Transverse colon (tissue), 4 donors: ENCODE data around the gene NRP1. TPM values are rescaled to one million over a fixed set of nuclear protein-coding genes. Genes with fewer than 3 reads are reported as not detected.

Experiments used
- DNase-seq: peaks from one replicate; pipeline ENCODE4 v3.0.0-alpha.2; 2019
- H3K27ac ChIP-seq, 4 donors: fragments of 200-600 bp; sonication (generic); 2 replicates each; pipeline ENCODE4 v1.5.1; 2016 to 2018; ENCODE audit warnings: inconsistent platforms in 4 of 4
- H3K27me3 ChIP-seq: fragments of 200-600 bp; sonication (generic); 2 replicates; pipeline ENCODE4 v1.5.1; 2017; ENCODE audit warnings: inconsistent platforms
- H3K36me3 ChIP-seq, 4 donors: fragments of 200-600 bp; sonication (generic); 2 replicates each; pipeline ENCODE4 v1.5.1; 2017 to 2019; ENCODE audit warnings: inconsistent platforms in 4 of 4
- H3K4me1 ChIP-seq, 4 donors: fragments of 200-600 bp; sonication (generic); 2 replicates each; pipeline ENCODE4 v1.5.1; 2017 to 2020; ENCODE audit warnings: inconsistent platforms in 4 of 4
- H3K4me3 ChIP-seq, 4 donors: fragments of 200-600 bp; sonication (generic); 1 replicate in 1 of 4; 2 replicates in 3 of 4; pipeline versions ENCODE4 v1.5.1 to v1.6.1; 2017 to 2019; ENCODE audit warnings: inconsistent platforms in 4 of 4
- H3K9me3 ChIP-seq, 2 donors: fragments of 200-600 bp; sonication (generic); 2 replicates each; pipeline ENCODE4 v1.5.1; 2017 to 2019; ENCODE audit warnings: inconsistent platforms in 2 of 2
- EP300 ChIP-seq: sonication (generic); formaldehyde crosslinking; IDR thresholded peaks from one replicate; pipeline ENCODE4 v1.6.1; 2017; ENCODE audit warnings: antibody characterized with exemption, low read depth
- POLR2A ChIP-seq: fragments of 450-650 bp; IDR thresholded peaks from one replicate; pipeline ENCODE4 v1.6.1; 2016; ENCODE audit warnings: antibody characterized with exemption, mild to moderate bottlenecking, moderate library complexity
- POLR2AphosphoS5 ChIP-seq, 3 donors: sonication (generic); formaldehyde crosslinking; IDR thresholded peaks; one replicate each; pipeline ENCODE4 v1.6.1; 2016; ENCODE audit warnings: antibody characterized with exemption in 3 of 3
- WGBS, 2 donors: methylation state at CpG; one replicate each; pipeline ENCODE4 v1.1.5; 2018; ENCODE audit warnings: low coverage in 1 of 2; 5-methylcytosine and 5-hydroxymethylcytosine counted together
- in situ Hi-C, 4 donors: fragments of 200-750 bp; cut with MboI; loops; one replicate each; pipeline versions ENCODE4 v1.15.0 to v1.15.1; 2017; ENCODE audit warnings: low sequenced_read_pairs in 3 of 4, low pct_ligation_motif_present in 1 of 4, low pct_unique_long_range_greater_than_20kb in 1 of 4
- intact Hi-C: fragments of 100-400 bp; cut with DNase I; formaldehyde crosslinking; loops from one replicate; pipeline ENCODE4 v1.15.1; 2023; ENCODE audit warnings: low total_unique reads
- total RNA-seq, 4 donors: library from RNA; depleted of rRNA; stranded (reverse); fragments of >200 nt; gene quantifications; one replicate each; pipeline ENCODE4 v1.1.0, GENCODE V29; 2016
- TF ChIP-seq, protein P1 (sequence below), 5 experiments: fragments of 200-600 bp in 3 of 5; fragments of 450-650 bp in 2 of 5; sonication (generic) in 3 of 5; IDR thresholded peaks; 1 replicate in 2 of 5; 2 replicates in 3 of 5; pipeline ENCODE4 v1.5.1; 2016 to 2017; ENCODE audit warnings: antibody characterized with exemption in 5 of 5, inconsistent platforms in 3 of 5, mild to moderate bottlenecking in 2 of 5, moderate library complexity in 1 of 5

The NRP1 gene
- total RNA-seq, 4 donors from 2014 or later: 14.1 to 35.5 (median 19.5) TPM

DNA sequence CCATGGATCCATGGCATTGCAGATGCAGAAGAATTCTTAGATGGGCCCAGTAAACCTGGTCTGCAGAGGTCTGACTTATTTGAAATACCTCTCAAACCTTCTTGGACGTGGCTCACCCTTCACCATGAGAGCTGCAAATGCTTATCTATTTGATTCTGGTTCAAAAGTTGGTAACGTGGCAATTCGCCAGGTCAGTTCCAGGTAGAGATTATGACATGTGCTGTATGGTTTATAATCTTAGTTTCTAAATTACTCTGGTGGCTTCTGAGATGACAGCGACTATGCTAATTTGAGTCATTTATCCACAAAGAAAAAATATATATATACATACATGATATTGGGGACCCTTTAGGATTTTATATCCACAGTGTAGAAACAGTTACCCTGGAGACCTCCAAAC, 68.8 kb downstream of the NRP1 start:
- DNase-seq: peak; percentile 67
- Histone ChIP-seq H3K36me3 (no peaks in the 10 kb centered on the region), H3K9me3 (no peaks in the 10 kb centered on the region), H3K27me3 (no peaks in the 10 kb centered on the region), H3K4me3 (no peak overlapping the region), H3K27ac (peak overlapping the region in 3 of 4 donors; percentile 5 to 50 (median 8)), H3K4me1 (peaks cover 0 to 34% (median 13%) of the 10 kb centered on the region in 4 donors)
- TF ChIP-seq EP300: no peak
- TF ChIP-seq, protein P1, sequence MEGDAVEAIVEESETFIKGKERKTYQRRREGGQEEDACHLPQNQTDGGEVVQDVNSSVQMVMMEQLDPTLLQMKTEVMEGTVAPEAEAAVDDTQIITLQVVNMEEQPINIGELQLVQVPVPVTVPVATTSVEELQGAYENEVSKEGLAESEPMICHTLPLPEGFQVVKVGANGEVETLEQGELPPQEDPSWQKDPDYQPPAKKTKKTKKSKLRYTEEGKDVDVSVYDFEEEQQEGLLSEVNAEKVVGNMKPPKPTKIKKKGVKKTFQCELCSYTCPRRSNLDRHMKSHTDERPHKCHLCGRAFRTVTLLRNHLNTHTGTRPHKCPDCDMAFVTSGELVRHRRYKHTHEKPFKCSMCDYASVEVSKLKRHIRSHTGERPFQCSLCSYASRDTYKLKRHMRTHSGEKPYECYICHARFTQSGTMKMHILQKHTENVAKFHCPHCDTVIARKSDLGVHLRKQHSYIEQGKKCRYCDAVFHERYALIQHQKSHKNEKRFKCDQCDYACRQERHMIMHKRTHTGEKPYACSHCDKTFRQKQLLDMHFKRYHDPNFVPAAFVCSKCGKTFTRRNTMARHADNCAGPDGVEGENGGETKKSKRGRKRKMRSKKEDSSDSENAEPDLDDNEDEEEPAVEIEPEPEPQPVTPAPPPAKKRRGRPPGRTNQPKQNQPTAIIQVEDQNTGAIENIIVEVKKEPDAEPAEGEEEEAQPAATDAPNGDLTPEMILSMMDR (IDR thresholded peaks at IDR 0.05): no peak
- TF ChIP-seq POLR2AphosphoS5 (IDR thresholded peaks at IDR 0.05): no peak
- TF ChIP-seq POLR2A: no peak
- in situ Hi-C loops: no loop called here
- 54 to 55% methylated on average over 4 of the region's 4 CpGs for WGBS, 2 donors
- intact Hi-C loops: no loop called here

GRCh38 chr10:33263453-33263852, 71.0 kb downstream of the NRP1 start:
- Histone ChIP-seq H3K27me3 (no peaks in the 10 kb centered on the region), H3K27ac (peak overlapping the region; percentile 62 to 75 (median 71)), H3K9me3 (no peaks in the 10 kb centered on the region), H3K36me3 (no peaks in the 10 kb centered on the region), H3K4me1 (peaks cover 0 to 34% (median 13%) of the 10 kb centered on the region in 4 donors), H3K4me3 (no peak overlapping the region)
- intact Hi-C loops (no loop called here), in situ Hi-C loops (no loop called here)
- 79 to 80% methylated on average over 4 of the region's 4 CpGs for WGBS, 2 donors
- DNase-seq: no peak
- TF ChIP-seq, protein P1 (IDR thresholded peaks at IDR 0.05): no peak
- no peak for TF ChIP-seq POLR2AphosphoS5 (IDR thresholded peaks at IDR 0.05)
- no peak for TF ChIP-seq POLR2A
- TF ChIP-seq EP300: no peak

GRCh38 chr10:33262871-33263270, 71.6 kb downstream of the NRP1 start:
- intact Hi-C loops (no loop called here), in situ Hi-C loops (no loop called here)
- H3K27me3 ChIP-seq: no peaks in the 10 kb centered on the region
- no peaks in the 10 kb centered on the region for H3K36me3 ChIP-seq
- H3K9me3 ChIP-seq: no peaks in the 10 kb centered on the region
- no peak for DNase-seq
- peaks cover 0 to 38% (median 13%) of the 10 kb centered on the region in 4 donors for H3K4me1 ChIP-seq
- TF ChIP-seq EP300 (no peak), POLR2AphosphoS5 (IDR thresholded peaks at IDR 0.05) (no peak), POLR2A (no peak)
- TF ChIP-seq, protein P1 (IDR thresholded peaks at IDR 0.05): no peak
- peak overlapping the region in 2 of 4 donors; percentile 62 to 75 for H3K27ac ChIP-seq
- WGBS, 2 donors: 70 to 73% methylated on average over 3 of the region's 3 CpGs
- H3K4me3 ChIP-seq: no peak overlapping the region

- Histone ChIP-seq H3K27ac (peak overlapping the region in 2 of 4 donors; percentile 27 to 38), H3K27me3 (no peaks in the 10 kb centered on the region), H3K9me3 (no peaks in the 10 kb centered on the region), H3K4me3 (no peak overlapping the region), H3K36me3 (no peaks in the 10 kb centered on the region), H3K4me1 (peaks cover 0 to 34% (median 13%) of the 10 kb centered on the region in 4 donors)
- in situ Hi-C loops: no loop called here
- TF ChIP-seq POLR2AphosphoS5 (IDR thresholded peaks at IDR 0.05): no peak
- no peak for TF ChIP-seq EP300
- TF ChIP-seq POLR2A: no peak
- TF ChIP-seq, protein P1 (IDR thresholded peaks at IDR 0.05): no peak
- DNase-seq: no peak
- 41 to 49% methylated on average over 2 to 5 of the region's 5 CpGs for WGBS, 2 donors
- intact Hi-C loops: no loop called here
These were observed 73.9 kb downstream of the NRP1 start for GRCh38 chr10:33260403-33261149.
